A549 (cell line): Measurements from ENCODE around the gene SLC24A3. TPM values are rescaled to one million over a fixed set of nuclear protein-coding genes. Genes with fewer than 3 reads are reported as not detected.

Experiments
- ATAC-seq, 2 experiments: fragments of 200-7000 bp in 1 of 2; fragments of >200 bp in 1 of 2; cut with Nextera tagmentation in 1 of 2; cut with Tn5 transposase in 1 of 2; 3 replicates each; pipeline versions ENCODE4 v1.8.0 to v1.9.1; 2018 to 2020; ENCODE audit warnings: mild to moderate bottlenecking in 1 of 2, moderate library complexity in 1 of 2
- CTCF ChIA-PET: fragments of 300-600 bp; sonication (Branson Sonifier 250); formaldehyde crosslinking; extraction: SDS; loops from one replicate; lab custom pipeline; 2021; ENCODE audit warnings: antibody characterized with exemption, inconsistent platforms; lab: Yijun Ruan, JAX
- POLR2A ChIA-PET: fragments of 350-600 bp; formaldehyde crosslinking; extraction: SDS; loops from one replicate; lab custom pipeline; 2021; ENCODE audit warnings: antibody characterized with exemption, inconsistent platforms; lab: Yijun Ruan, JAX
- DNase-seq, 2 experiments: peaks; one replicate each; pipeline versions ENCODE4 v3.0.0 to v3.0.0-alpha.2; 2011 to 2016; ENCODE audit warnings: low read depth in 1 of 2, low spot score in 1 of 2
- FAIRE-seq: peaks from 2 replicates; lab custom pipeline; 2011; peaks lifted over from hg19 to GRCh38; lab: Jason Lieb, UNC
- H3K27ac ChIP-seq, 2 experiments: fragments of >200 bp; sonication (Bioruptor Twin); formaldehyde crosslinking; 3 replicates each; pipeline ENCODE4 v1.5.1; 2016 to 2017
- H3K4me1 ChIP-seq: fragments of >200 bp; sonication (Bioruptor Twin); formaldehyde crosslinking; 3 replicates; pipeline ENCODE4 v1.6.1; 2016
- H3K4me2 ChIP-seq: fragments of >200 bp; sonication (Bioruptor Twin); formaldehyde crosslinking; 3 replicates; pipeline ENCODE4 v1.6.1; 2016
- H3K4me3 ChIP-seq: fragments of >200 bp; sonication (Bioruptor Twin); formaldehyde crosslinking; 3 replicates; pipeline ENCODE4 v1.5.1; 2016
- H3K9me3 ChIP-seq: fragments of >200 bp; sonication (Bioruptor Twin); formaldehyde crosslinking; 3 replicates; pipeline ENCODE4 v1.6.1; 2016
- BCL3 ChIP-seq: fragments of >200 bp; sonication (Bioruptor Twin); formaldehyde crosslinking; IDR thresholded peaks from 3 replicates; pipeline ENCODE4 v1.6.1; 2016
- BHLHE40 ChIP-seq: IDR thresholded peaks from 2 replicates; pipeline ENCODE4 v1.6.1; 2012; ENCODE audit warnings: low read depth, low read length, inconsistent platforms
- CBX2 ChIP-seq: fragments of 200-600 bp; sonication (generic); IDR thresholded peaks from 2 replicates; pipeline ENCODE4 v1.6.1; 2016; ENCODE audit warnings: low read depth, mild to moderate bottlenecking, borderline replicate concordance
- CBX8 ChIP-seq: fragments of 200-600 bp; sonication (generic); IDR thresholded peaks from 2 replicates; pipeline ENCODE4 v1.6.1; 2016
- CEBPB ChIP-seq, 2 experiments: fragments of >200 bp in 1 of 2; sonication (Bioruptor Twin) in 1 of 2; formaldehyde crosslinking in 1 of 2; IDR thresholded peaks; 2 replicates each; pipeline ENCODE4 v1.6.1; 2012 to 2016
- E2F6 ChIP-seq: IDR thresholded peaks from 2 replicates; pipeline ENCODE4 v1.6.1; 2012; ENCODE audit warnings: low read depth, borderline replicate concordance
- EP300 ChIP-seq, 2 experiments: fragments of >200 bp; sonication (Bioruptor Twin); formaldehyde crosslinking; IDR thresholded peaks; 2 replicates in 1 of 2; 3 replicates in 1 of 2; pipeline ENCODE4 v1.6.1; 2016 to 2017
- ESRRA ChIP-seq: fragments of 150-350 bp; IDR thresholded peaks from 2 replicates; pipeline ENCODE4 v1.6.1; 2014; ENCODE audit warnings: mild to moderate bottlenecking, low read length, borderline replicate concordance
- FOSB ChIP-seq: fragments of 250-450 bp; sonication (Bioruptor Pico); IDR thresholded peaks from 2 replicates; pipeline ENCODE4 v1.5.0; 2020; ENCODE audit warnings: mild to moderate bottlenecking, moderate library complexity
- FOXS1 ChIP-seq: fragments of 250-450 bp; sonication (Bioruptor Pico); IDR thresholded peaks from 2 replicates; pipeline ENCODE4 v1.5.0; 2020; ENCODE audit warnings: mild to moderate bottlenecking, moderate library complexity
- GATA3 ChIP-seq: IDR thresholded peaks from 2 replicates; pipeline ENCODE4 v1.6.1; 2012; ENCODE audit warnings: borderline replicate concordance
- HMGXB4 ChIP-seq: fragments of 250-450 bp; sonication (Bioruptor Pico); IDR thresholded peaks from 2 replicates; pipeline ENCODE4 v1.5.0; 2021; ENCODE audit warnings: mild to moderate bottlenecking, moderate library complexity, borderline replicate concordance
- JUNB ChIP-seq: fragments of >200 bp; sonication (Bioruptor Twin); formaldehyde crosslinking; IDR thresholded peaks from 2 replicates; pipeline ENCODE4 v1.6.1; 2016
- KDM1A ChIP-seq: fragments of 200-600 bp; sonication (generic); IDR thresholded peaks from 2 replicates; pipeline ENCODE4 v1.6.1; 2016; ENCODE audit warnings: low read depth, mild to moderate bottlenecking
- NR3C1 ChIP-seq: fragments of >200 bp; sonication (Bioruptor Twin); formaldehyde crosslinking; IDR thresholded peaks from 3 replicates; pipeline ENCODE4 v1.6.1; 2017
- PHF8 ChIP-seq: fragments of 200-600 bp; sonication (generic); IDR thresholded peaks from 2 replicates; pipeline ENCODE4 v1.6.1; 2016; ENCODE audit warnings: low read depth, mild to moderate bottlenecking, antibody characterized with exemption, moderate library complexity, borderline replicate concordance
- POLR2AphosphoS2 ChIP-seq: conservative IDR thresholded peaks from 2 replicates; pipeline ENCODE4 v1.6.1; 2012; ENCODE audit warnings: low read length, improper control_type of control experiment, inconsistent platforms
- RAD21 ChIP-seq, 2 experiments: fragments of >200 bp in 1 of 2; sonication (Bioruptor Twin) in 1 of 2; formaldehyde crosslinking in 1 of 2; IDR thresholded peaks in 1 of 2; conservative IDR thresholded peaks in 1 of 2; 2 replicates in 1 of 2; 3 replicates in 1 of 2; pipeline ENCODE4 v1.6.1; 2012 to 2018; ENCODE audit warnings: inconsistent platforms in 1 of 2
- RCOR1 ChIP-seq: fragments of 150-350 bp; IDR thresholded peaks from 2 replicates; pipeline ENCODE4 v1.6.1; 2014; ENCODE audit warnings: antibody characterized with exemption, low read length, low read depth
- RFX5 ChIP-seq: fragments of 450-650 bp; IDR thresholded peaks from 2 replicates; pipeline ENCODE4 v1.7.1; 2014; ENCODE audit warnings: antibody characterized with exemption, mild to moderate bottlenecking, moderate library complexity
- RNF2 ChIP-seq: fragments of 200-600 bp; sonication (generic); IDR thresholded peaks from 2 replicates; pipeline ENCODE4 v1.6.1; 2016; ENCODE audit warnings: low read depth, mild to moderate bottlenecking, antibody characterized with exemption, moderate library complexity, borderline replicate concordance
- SREBF2 ChIP-seq: fragments of 450-650 bp; IDR thresholded peaks from 2 replicates; pipeline ENCODE4 v1.6.1; 2014; ENCODE audit warnings: mild to moderate bottlenecking, moderate library complexity
- USF2 ChIP-seq: fragments of 450-650 bp; IDR thresholded peaks from 2 replicates; pipeline ENCODE4 v1.6.1; 2014; ENCODE audit warnings: antibody characterized with exemption
- ZC3H11A ChIP-seq: fragments of 450-650 bp; IDR thresholded peaks from 2 replicates; pipeline ENCODE4 v1.6.1; 2014; ENCODE audit warnings: antibody characterized with exemption, mild to moderate bottlenecking
- ZFP36 ChIP-seq: fragments of 450-650 bp; IDR thresholded peaks from 2 replicates; pipeline ENCODE4 v1.6.1; 2014; ENCODE audit warnings: borderline replicate concordance; ENCODE audit not compliant: partially characterized antibody
- ZNF302 ChIP-seq: fragments of 250-450 bp; sonication (Bioruptor Pico); IDR thresholded peaks from 2 replicates; pipeline ENCODE4 v1.9.0; 2021; ENCODE audit warnings: inconsistent platforms, mild to moderate bottlenecking, moderate library complexity
- ZSCAN20 ChIP-seq: fragments of 250-450 bp; sonication (Bioruptor Pico); IDR thresholded peaks from 2 replicates; pipeline ENCODE4 v1.8.0; 2022; ENCODE audit warnings: mild to moderate bottlenecking, moderate library complexity
- WGBS: methylation state at CpG from one replicate; pipeline ENCODE4 v1.1.6; 2017; ENCODE audit errors: missing lambda C conversion rate; 5-methylcytosine and 5-hydroxymethylcytosine counted together
- polyA plus RNA-seq, 4 experiments: library from polyadenylated mRNA; depleted of rRNA in 3 of 4; stranded (reverse); fragments of >200 nt; fragmentation: RNase III in 1 of 4; extraction: RNeasy Plus Mini Kit Qiagen cat#74134 plus additional on column Dnase treatment in 1 of 4; gene quantifications; 2 replicates in 3 of 4; 3 replicates in 1 of 4; pipeline ENCODE4 v1.2.3, GENCODE V29; 2011 to 2017
- TF ChIP-seq, protein P1 (sequence below): IDR thresholded peaks from 2 replicates; pipeline ENCODE4 v1.6.1; 2012
- TF ChIP-seq, protein P2 (sequence below): fragments of 150-350 bp; IDR thresholded peaks from 2 replicates; pipeline ENCODE4 v1.6.1; 2014; ENCODE audit warnings: low read depth, mild to moderate bottlenecking, low read length

SLC24A3 gene
- polyA plus RNA-seq, 2 of the 4 experiments (the other 2 are of a cell fraction), result 0.08 TPM; not detected in 1

DNA sequence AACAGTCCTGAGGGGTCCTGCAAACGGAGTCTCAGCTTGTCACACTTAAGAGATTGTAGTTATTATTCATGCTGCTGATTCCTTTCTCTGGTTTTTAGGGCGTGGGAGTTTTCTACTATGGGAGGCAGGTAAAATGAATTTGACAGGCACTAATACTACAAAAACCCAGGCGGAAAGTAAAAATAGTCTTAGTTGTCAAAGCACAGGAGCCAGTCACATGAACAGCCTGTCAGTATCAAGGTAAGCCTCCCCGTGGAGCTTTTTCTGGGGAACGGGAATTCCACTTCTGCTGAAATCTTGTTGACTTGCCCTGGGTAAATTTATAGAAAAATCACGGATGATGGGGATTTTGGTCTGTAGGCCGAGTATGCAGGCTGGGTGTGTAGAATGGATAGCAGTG, 79.8 kb downstream of the SLC24A3 start:
- H3K4me1 ChIP-seq, result no peaks in the 10 kb centered on the region
- WGBS, result 24% methylated on average over 7 of the region's 7 CpGs
- H3K4me2 ChIP-seq, result no peak overlapping the region
- H3K4me3 ChIP-seq, result no peak overlapping the region
- ChIA-PET CTCF (interaction anchor here (0.9 kb wide), 1 partner anchor 9 kb away, joined by 4 read pairs; no protein-coding TSS in a partner anchor), POLR2A (no interaction called here)
- H3K9me3 ChIP-seq, result no peaks in the 10 kb centered on the region
- no peak for FAIRE-seq
- no peak for ATAC-seq
- no peak for DNase-seq
- TF ChIP-seq CBX2 (no peak), FOSB (no peak), ZFP36 (no peak), USF2 (no peak), RAD21 (conservative IDR thresholded peaks at IDR 0.05 in 1 of 2, IDR thresholded peaks at IDR 0.05 in 1 of 2) (no peak), BCL3 (no peak), E2F6 (no peak), FOXS1 (CRISPR knock-in tag) (no peak), SREBF2 (no peak), JUNB (no peak), ESRRA (no peak), CBX8 (no peak), GATA3 (no peak), RFX5 (no peak), EP300 (IDR thresholded peaks at IDR 0.05) (no peak)
- H3K27ac ChIP-seq, result no peak overlapping the region

GRCh38 chr20:19295076-19295475, 82.6 kb downstream of the SLC24A3 start:
- no peak for FAIRE-seq
- CTCF ChIA-PET, result interaction anchor here (1.5 kb wide), 1 partner anchor 8 kb away, joined by 5 read pairs; no protein-coding TSS in a partner anchor

More at GRCh38 chr20:19295076-19295475, 82.6 kb downstream of the SLC24A3 start:
- Histone ChIP-seq H3K4me3 (no peak overlapping the region), H3K4me2 (no peak overlapping the region), H3K27ac (no peak overlapping the region), H3K9me3 (peaks cover 2% of the 10 kb centered on the region; the same call in 1 of the 3 replicates), H3K4me1 (no peaks in the 10 kb centered on the region)
- no peak for TF ChIP-seq PHF8
- TF ChIP-seq ZC3H11A, result no peak
- no peak for TF ChIP-seq E2F6
- no peak for TF ChIP-seq CEBPB (IDR thresholded peaks at IDR 0.05)
- no peak for TF ChIP-seq BCL3
- no peak for TF ChIP-seq KDM1A
- no peak for TF ChIP-seq RCOR1
- no peak for TF ChIP-seq CBX2
- no peak for TF ChIP-seq RNF2
- no peak for TF ChIP-seq ZNF302 (CRISPR knock-in tag)
- TF ChIP-seq ZSCAN20 (CRISPR knock-in tag), result no peak
- TF ChIP-seq, protein P1, sequence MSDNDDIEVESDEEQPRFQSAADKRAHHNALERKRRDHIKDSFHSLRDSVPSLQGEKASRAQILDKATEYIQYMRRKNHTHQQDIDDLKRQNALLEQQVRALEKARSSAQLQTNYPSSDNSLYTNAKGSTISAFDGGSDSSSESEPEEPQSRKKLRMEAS, result no peak
- TF ChIP-seq, protein P2, sequence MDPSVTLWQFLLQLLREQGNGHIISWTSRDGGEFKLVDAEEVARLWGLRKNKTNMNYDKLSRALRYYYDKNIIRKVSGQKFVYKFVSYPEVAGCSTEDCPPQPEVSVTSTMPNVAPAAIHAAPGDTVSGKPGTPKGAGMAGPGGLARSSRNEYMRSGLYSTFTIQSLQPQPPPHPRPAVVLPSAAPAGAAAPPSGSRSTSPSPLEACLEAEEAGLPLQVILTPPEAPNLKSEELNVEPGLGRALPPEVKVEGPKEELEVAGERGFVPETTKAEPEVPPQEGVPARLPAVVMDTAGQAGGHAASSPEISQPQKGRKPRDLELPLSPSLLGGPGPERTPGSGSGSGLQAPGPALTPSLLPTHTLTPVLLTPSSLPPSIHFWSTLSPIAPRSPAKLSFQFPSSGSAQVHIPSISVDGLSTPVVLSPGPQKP, result no peak
- TF ChIP-seq NR3C1, result no peak
- no peak for TF ChIP-seq POLR2AphosphoS2
- no peak for TF ChIP-seq HMGXB4 (CRISPR knock-in tag)
- no peak for TF ChIP-seq BHLHE40
- TF ChIP-seq ZFP36, result no peak
- TF ChIP-seq RFX5, result no peak
- DNase-seq, result no peak
- ATAC-seq, result no peak
- POLR2A ChIA-PET, result no interaction called here
- WGBS, result 14% methylated on average over 2 of the region's 2 CpGs
